GM18505 (cell line): ENCODE measurements around the gene SFXN4.
"Not testable (repeated sequence)": the region's sequence is repeated elsewhere in the genome, so short reads cannot be mapped to it uniquely, and the experiment has no call there.

Experiments used
- ATAC-seq: cut with Tn5 transposase; IDR thresholded peaks from one replicate; pipeline ENCODE4 v1.9.1; 2021; ENCODE audit not compliant: unreplicated experiment
- POLR2A ChIP-seq: IDR thresholded peaks from 4 replicates; pipeline ENCODE4 v1.6.1; 2011; ENCODE audit warnings: borderline replicate concordance; ENCODE audit not compliant: insufficient read depth, insufficient read length; ENCODE audit errors: extremely low read depth

SFXN4 gene

GRCh38 chr10:119100434-119101238 lies 64.9 kb downstream of the SFXN4 start:
- ATAC-seq, result no peak
- no peak for TF ChIP-seq POLR2A

DNA sequence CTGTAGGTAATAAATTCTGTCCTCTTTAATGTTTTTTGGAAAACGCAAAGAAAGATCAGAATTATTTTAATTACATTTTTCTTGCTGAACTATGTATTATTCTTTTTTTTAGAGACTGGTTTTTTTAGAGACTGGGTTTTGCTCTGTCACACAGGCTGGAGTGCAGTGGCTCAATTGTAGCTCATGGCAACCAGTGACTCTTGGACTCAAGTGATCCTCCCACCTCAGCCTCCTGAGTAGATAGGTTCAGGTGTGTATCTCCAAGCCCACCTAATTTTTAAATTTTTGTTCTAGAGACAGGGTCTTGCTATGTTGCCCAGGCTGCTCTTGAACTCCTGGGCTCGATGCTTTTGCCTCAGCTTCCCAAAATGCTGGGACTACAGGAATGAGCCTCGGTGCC lies 66.9 kb downstream of the SFXN4 start:
- no peak for TF ChIP-seq POLR2A
- ATAC-seq, result no peak

DNA sequence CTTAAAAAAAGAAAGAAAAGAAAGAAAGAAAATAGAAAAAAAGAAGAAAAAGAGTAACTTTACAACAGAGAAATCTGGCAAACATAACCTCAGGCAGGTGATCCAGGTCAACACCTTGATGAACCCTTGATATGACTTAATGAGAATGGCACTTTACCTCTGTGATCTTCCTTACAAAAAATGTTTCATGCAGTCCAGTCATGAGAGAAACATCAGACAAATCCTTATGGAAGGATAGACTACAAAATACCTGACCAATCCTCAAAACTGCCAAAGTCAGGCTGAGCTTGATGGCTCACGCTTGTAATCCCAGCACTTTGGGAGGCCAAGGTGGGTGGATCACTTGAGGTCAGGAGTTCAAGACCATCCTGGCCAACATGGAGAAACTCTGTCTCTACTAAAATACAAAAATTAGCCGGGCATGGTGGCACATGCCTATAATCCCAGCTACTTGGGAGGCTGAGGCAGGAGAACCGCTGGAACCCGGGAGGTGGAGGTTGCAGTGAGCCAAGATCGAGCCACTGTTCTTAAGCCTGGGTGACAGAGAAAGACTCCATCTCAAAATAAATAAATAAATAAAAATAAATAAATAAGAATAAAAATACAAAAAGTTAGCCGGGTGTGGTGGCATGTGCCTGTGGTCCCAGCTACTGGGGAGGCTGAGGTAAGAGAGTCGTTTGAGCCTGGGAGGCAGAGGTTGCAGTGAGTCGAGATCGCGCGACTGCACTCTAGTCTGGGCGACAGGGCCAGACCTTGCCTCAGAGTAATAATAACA lies 68.7 kb downstream of the SFXN4 start:
- ATAC-seq, result not testable (repeated sequence)

DNA sequence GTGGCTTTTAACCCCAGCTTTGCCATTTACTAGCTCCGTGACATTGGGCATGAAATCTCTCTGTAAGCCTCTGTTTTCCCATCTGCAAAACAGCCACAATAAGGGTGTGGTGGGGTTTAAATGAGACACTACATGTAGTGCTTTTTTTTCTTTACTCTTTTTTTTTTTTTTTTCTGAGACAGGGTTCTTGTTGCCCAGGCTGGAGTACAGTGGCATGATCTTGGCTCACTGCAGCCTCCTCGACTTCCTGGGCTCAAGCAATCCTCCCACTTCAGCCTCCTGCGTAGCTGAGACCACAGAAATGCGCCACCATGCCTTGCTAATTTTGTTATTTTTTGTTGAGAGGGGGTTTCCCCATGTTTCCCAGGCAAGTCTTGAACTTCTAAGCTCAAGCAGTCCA lies 69.9 kb downstream of the SFXN4 start:
- no peak for TF ChIP-seq POLR2A
- no peak for ATAC-seq

- ATAC-seq, result no peak
- no peak for TF ChIP-seq POLR2A
Observed at GRCh38 chr10:119090968-119091367, 74.5 kb downstream of the SFXN4 start.
